ENCODE measurements around the gene IQCK.
"Not testable (repeated sequence)": the region's sequence is repeated elsewhere in the genome, so short reads cannot be mapped to it uniquely, and the experiment has no call there.

The IQCK gene

DNA sequence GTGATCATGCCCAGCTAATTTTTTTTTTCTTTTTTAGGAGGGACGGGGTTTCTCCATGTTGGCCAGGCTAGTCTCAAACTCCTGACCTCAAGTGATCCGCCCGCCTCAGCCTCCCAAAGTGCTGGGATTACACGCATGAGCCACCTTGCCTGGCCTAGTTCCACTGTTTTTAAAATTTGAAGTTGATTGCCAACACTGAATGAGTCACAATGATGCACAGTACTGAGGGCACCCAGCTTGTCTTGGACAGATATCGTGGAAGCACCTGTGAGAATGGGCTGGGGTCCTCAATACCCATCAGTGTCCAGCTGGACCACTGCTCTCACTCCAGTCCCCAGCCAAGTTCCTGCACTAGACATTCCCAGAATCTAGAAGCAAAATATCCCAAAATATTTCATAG lies 2.5 kb upstream of the IQCK start:
- no peaks in the 10 kb centered on the region for H3K9me3 ChIP-seq (ENCODE audit: control insufficient read depth, insufficient read depth, low read depth, low read length)
- no peak overlapping the region for H3K4me3 ChIP-seq (ENCODE audit: low read depth, low read length)
- TF ChIP-seq ZNF777 (tag by site-specific recombination; IDR thresholded peaks at IDR 0.05; ENCODE audit: borderline replicate concordance) (no peak), ZBTB10 (tag by site-specific recombination; IDR thresholded peaks at IDR 0.05) (no peak), ZBTB1 (tag by site-specific recombination; IDR thresholded peaks at IDR 0.05) (no peak), ZNF623 (tag by site-specific recombination; IDR thresholded peaks at IDR 0.05) (no peak)
- peaks cover 4 to 54% of the 10 kb centered on the region in 2 experiments for H3K36me3 ChIP-seq (ENCODE audit: control insufficient read depth in 2 of 2, insufficient read depth in 1 of 2, low read length in 2 of 2)
- H3K4me1 ChIP-seq (ENCODE audit: control insufficient read depth, insufficient read depth, low read length), result peaks cover 3% of the 10 kb centered on the region; the same call in 1 of the 2 replicates
- POLR2A ChIA-PET, result no interaction called here
- CTCF ChIA-PET, result interaction anchor here (2.3 kb wide), 1 partner anchor 132 kb away, joined by 7 read pairs; no protein-coding TSS in a partner anchor
- no peak overlapping the region for H3K27ac ChIP-seq (ENCODE audit: extremely low read depth, low read depth, low read length)

- no peaks in the 10 kb centered on the region for H3K9me3 ChIP-seq (ENCODE audit: control insufficient read depth, insufficient read depth, low read depth, low read length)
- no peak overlapping the region for H3K4me3 ChIP-seq (ENCODE audit: low read depth, low read length)
- no peak overlapping the region for H3K27ac ChIP-seq (ENCODE audit: extremely low read depth, low read depth, low read length)
- peaks cover 3% of the 10 kb centered on the region; the same call in 1 of the 2 replicates for H3K4me1 ChIP-seq (ENCODE audit: control insufficient read depth, insufficient read depth, low read length)
- ChIA-PET POLR2A (no interaction called here), CTCF (interaction anchor here (2.3 kb wide), 1 partner anchor 132 kb away, joined by 7 read pairs; no protein-coding TSS in a partner anchor)
- TF ChIP-seq ZNF266 (tag by site-specific recombination; IDR thresholded peaks at IDR 0.05; ENCODE audit: low read depth) (no peak), ZNF768 (tag by site-specific recombination; IDR thresholded peaks at IDR 0.05) (no peak), ZFP3 (tag by site-specific recombination; IDR thresholded peaks at IDR 0.05; ENCODE audit: low read depth) (no peak), ZNF544 (tag by site-specific recombination; IDR thresholded peaks at IDR 0.05) (no peak), ZSCAN30 (tag by site-specific recombination; IDR thresholded peaks at IDR 0.05) (no peak), ZNF2 (tag by site-specific recombination; IDR thresholded peaks at IDR 0.05) (no peak), ZNF830 (tag by site-specific recombination; IDR thresholded peaks at IDR 0.05; ENCODE audit: low read depth) (no peak), AEBP2 (tag by site-specific recombination; IDR thresholded peaks at IDR 0.05; ENCODE audit: borderline replicate concordance) (no peak), OVOL3 (tag by site-specific recombination; IDR thresholded peaks at IDR 0.05) (no peak), SALL2 (tag by site-specific recombination; IDR thresholded peaks at IDR 0.05; ENCODE audit: borderline replicate concordance) (no peak), SP2 (tag by site-specific recombination; IDR thresholded peaks at IDR 0.05) (no peak), IKZF3 (tag by site-specific recombination; IDR thresholded peaks at IDR 0.05) (no peak), ZNF16 (tag by site-specific recombination; IDR thresholded peaks at IDR 0.05; ENCODE audit: low read depth) (no peak)
- TF ChIP-seq, protein P1, sequence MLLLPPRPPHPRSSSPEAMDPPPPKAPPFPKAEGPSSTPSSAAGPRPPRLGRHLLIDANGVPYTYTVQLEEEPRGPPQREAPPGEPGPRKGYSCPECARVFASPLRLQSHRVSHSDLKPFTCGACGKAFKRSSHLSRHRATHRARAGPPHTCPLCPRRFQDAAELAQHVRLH (tag by site-specific recombination; IDR thresholded peaks at IDR 0.05), result no peak
- peaks cover 4 to 48% of the 10 kb centered on the region in 2 experiments for H3K36me3 ChIP-seq (ENCODE audit: control insufficient read depth in 2 of 2, insufficient read depth in 1 of 2, low read length in 2 of 2)
Measured at GRCh38 chr16:19716183-19716582, 1.9 kb upstream of the IQCK start.

DNA sequence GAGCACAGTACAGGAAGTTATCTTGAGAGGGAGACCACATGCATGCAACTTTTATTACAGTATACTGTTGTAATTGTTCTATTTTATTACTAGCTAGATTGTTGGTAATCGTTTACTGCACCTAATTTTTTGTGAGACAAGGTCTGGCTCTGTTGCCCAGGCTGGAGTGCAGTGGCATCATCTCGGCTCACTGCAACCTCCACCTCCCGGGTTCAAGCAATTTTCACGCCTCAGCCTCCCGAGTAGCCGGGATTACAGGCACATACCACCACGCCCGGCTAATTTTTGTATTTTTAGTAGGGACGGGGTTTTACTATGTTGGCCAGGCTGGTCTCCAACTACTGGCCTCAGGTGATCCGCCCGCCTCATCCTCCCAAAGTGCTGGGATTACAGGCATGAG lies 1.3 kb upstream of the IQCK start:
- POLR2A ChIA-PET, result interaction anchor here (2.3 kb wide), 1 partner anchor 17 kb away, joined by 9 read pairs; no protein-coding TSS in a partner anchor

More for the DNA sequence above, 1.3 kb upstream of the IQCK start:
- Histone ChIP-seq H3K27ac (ENCODE audit: extremely low read depth, low read depth, low read length) (0 out of 2 replicates have a peak overlapping the region, but pooled peaks have one; percentile 59), H3K36me3 (ENCODE audit: control insufficient read depth in 2 of 2, insufficient read depth in 1 of 2, low read length in 2 of 2) (peaks cover 4 to 43% of the 10 kb centered on the region in 2 experiments), H3K4me3 (ENCODE audit: low read depth, low read length) (peak overlapping the region; percentile 94)
- H3K9me3 ChIP-seq (ENCODE audit: control insufficient read depth, insufficient read depth, low read depth, low read length); H3K4me1 ChIP-seq (ENCODE audit: control insufficient read depth, insufficient read depth, low read length): not testable (repeated sequence)
- TF ChIP-seq KLF1 (tag by site-specific recombination; IDR thresholded peaks at IDR 0.05) (0 out of 2 replicates have a peak, but pooled peaks have one; percentile 30), ZNF341 (tag by site-specific recombination; IDR thresholded peaks at IDR 0.05; ENCODE audit: low read depth) (peak; percentile 22; the same call in 1 of the 2 replicates), ZNF121 (tag by site-specific recombination; IDR thresholded peaks at IDR 0.05) (peak; percentile 55; the same call in 1 of the 2 replicates)
- CTCF ChIA-PET, result interaction anchor here (2.3 kb wide), 1 partner anchor 133 kb away, joined by 7 read pairs; no protein-coding TSS in a partner anchor

Data from HEK293 (cell line).